BE2C (cell line): ENCODE data around the gene CCDC106.

Experiments
- DNase-seq: peaks from one replicate; pipeline ENCODE4 v3.0.0-alpha.2; 2020
- H3K27me3 ChIP-seq: fragments of 250-450 bp; sonication (Bioruptor Pico); 2 replicates; pipeline ENCODE4 v1.5.1; 2020; ENCODE audit warnings: mild to moderate bottlenecking
- H3K36me3 ChIP-seq: fragments of 250-450 bp; sonication (Bioruptor Pico); 2 replicates; pipeline ENCODE4 v1.5.1; 2020; ENCODE audit warnings: mild to moderate bottlenecking
- H3K4me1 ChIP-seq: fragments of 250-450 bp; sonication (Bioruptor Pico); 2 replicates; pipeline ENCODE4 v1.5.1; 2020
- H3K4me3 ChIP-seq: 2 replicates; pipeline ENCODE4 v1.5.1; 2011; ENCODE audit warnings: low read depth, low read length
- H3K9me3 ChIP-seq: fragments of 250-450 bp; sonication (Bioruptor Pico); 2 replicates; pipeline ENCODE4 v1.5.1; 2020
- CTCF ChIP-seq: IDR thresholded peaks from 2 replicates; pipeline ENCODE4 v1.5.1; 2012; ENCODE audit warnings: mild to moderate bottlenecking, low read depth, low read length

The CCDC106 gene

GRCh38 chr19:55666343-55667005 lies 18.5 kb downstream of the CCDC106 start:
- H3K36me3 ChIP-seq = peaks cover 88% of the 10 kb centered on the region
- no peaks in the 10 kb centered on the region for H3K9me3 ChIP-seq
- H3K4me1 ChIP-seq = no peaks in the 10 kb centered on the region; the same call in 1 of the 2 replicates
- no peak for TF ChIP-seq CTCF
- no peak overlapping the region for H3K4me3 ChIP-seq
- no peaks in the 10 kb centered on the region for H3K27me3 ChIP-seq
- no peak for DNase-seq

GRCh38 chr19:55667006-55667381 lies 19.0 kb downstream of the CCDC106 start:
- no peaks in the 10 kb centered on the region for H3K9me3 ChIP-seq
- TF ChIP-seq CTCF = no peak
- H3K4me1 ChIP-seq = no peaks in the 10 kb centered on the region; the same call in 1 of the 2 replicates
- H3K36me3 ChIP-seq = peaks cover 84% of the 10 kb centered on the region
- DNase-seq = no peak
- no peak overlapping the region for H3K4me3 ChIP-seq
- H3K27me3 ChIP-seq = no peaks in the 10 kb centered on the region

GRCh38 chr19:55667511-55667910 lies 19.5 kb downstream of the CCDC106 start:
- peaks cover 85% of the 10 kb centered on the region for H3K36me3 ChIP-seq
- no peak overlapping the region for H3K4me3 ChIP-seq
- H3K27me3 ChIP-seq = no peaks in the 10 kb centered on the region
- H3K4me1 ChIP-seq = no peaks in the 10 kb centered on the region; the same call in 1 of the 2 replicates
- no peaks in the 10 kb centered on the region for H3K9me3 ChIP-seq
- TF ChIP-seq CTCF = no peak
- no peak for DNase-seq

- DNase-seq = no peak
- TF ChIP-seq CTCF = no peak
- Histone ChIP-seq H3K36me3 (peaks cover 80% of the 10 kb centered on the region), H3K4me1 (no peaks in the 10 kb centered on the region; the same call in 1 of the 2 replicates), H3K27me3 (no peaks in the 10 kb centered on the region), H3K4me3 (no peak overlapping the region), H3K9me3 (no peaks in the 10 kb centered on the region)
Observed at GRCh38 chr19:55667958-55668357, 19.9 kb downstream of the CCDC106 start.

- no peak for TF ChIP-seq CTCF
- Histone ChIP-seq H3K9me3 (no peaks in the 10 kb centered on the region), H3K4me3 (no peak overlapping the region), H3K4me1 (peaks cover 5% of the 10 kb centered on the region; the same call in 1 of the 2 replicates), H3K36me3 (peaks cover 77% of the 10 kb centered on the region), H3K27me3 (no peaks in the 10 kb centered on the region)
- DNase-seq = no peak
Observed at GRCh38 chr19:55668603-55669348, 20.8 kb downstream of the CCDC106 start.
